AML-193 (cell line): Measurements from ENCODE around the gene VAMP5.
A peak's percentile ranks its signal among the peaks of the same experiment; 100 is the strongest.
"Not testable (repeated sequence)": the region's sequence is repeated elsewhere in the genome, so short reads cannot be mapped to it uniquely, and the experiment has no call there.

ENCODE experiments used
- DNase-seq, 2 experiments: peaks; one replicate each; lab custom pipeline; 2025; lab: John Stamatoyannopoulos, UW

The VAMP5 gene

GRCh38 chr2:85584354-85584856 is at the start of gene VAMP5:
Gene VAMP5, plus strand, starts transcription at chr2:85584431. Its CDS starts 60 bp downstream, at chr2:85584491.
- no peak for DNase-seq

GRCh38 chr2:85534881-85535280 is 49.4 kb upstream of the VAMP5 start:
- peak; percentile 75 to 88 for DNase-seq

GRCh38 chr2:85536479-85536878 is 47.8 kb upstream of the VAMP5 start:
- no peak for DNase-seq

GRCh38 chr2:85537600-85538506 is 46.4 kb upstream of the VAMP5 start:
- DNase-seq, result peak; percentile 23 to 26

GRCh38 chr2:85538507-85539360 is 45.5 kb upstream of the VAMP5 start, which contains the start of gene MAT2A:
Gene MAT2A, plus strand, starts transcription at chr2:85539168. Its CDS starts 120 bp downstream, at chr2:85539288.
- peak; percentile 82 to 94 for DNase-seq

- DNase-seq, result peak; percentile 52 to 71
These were observed 44.7 kb upstream of the VAMP5 start for GRCh38 chr2:85539361-85540132.

GRCh38 chr2:85540133-85540648 is 44.0 kb upstream of the VAMP5 start:
- peak in 1 of 2 experiments; percentile 33 for DNase-seq

GRCh38 chr2:85541262-85541661 is 43.0 kb upstream of the VAMP5 start:
- DNase-seq, result no peak

- no peak for DNase-seq
These were observed 42.3 kb upstream of the VAMP5 start for GRCh38 chr2:85541753-85542457.

- no peak for DNase-seq
These were observed 41.5 kb upstream of the VAMP5 start for GRCh38 chr2:85542777-85543176.

- not testable (repeated sequence) for DNase-seq
These were observed 40.0 kb upstream of the VAMP5 start for GRCh38 chr2:85544254-85544691.

- not testable (repeated sequence) for DNase-seq
These were observed 39.1 kb upstream of the VAMP5 start for GRCh38 chr2:85544915-85545779.

- no peak for DNase-seq
These were observed 38.4 kb upstream of the VAMP5 start for GRCh38 chr2:85545780-85546240.

- no peak for DNase-seq
These were observed 37.0 kb upstream of the VAMP5 start for GRCh38 chr2:85547089-85547858.

GRCh38 chr2:85547859-85548607 is 36.2 kb upstream of the VAMP5 start:
- DNase-seq, result no peak

- no peak for DNase-seq
These were observed 35.7 kb upstream of the VAMP5 start for GRCh38 chr2:85548608-85548900.

- no peak for DNase-seq
These were observed 35.1 kb upstream of the VAMP5 start for GRCh38 chr2:85549095-85549494.

- DNase-seq, result no peak
These were observed 34.4 kb upstream of the VAMP5 start for GRCh38 chr2:85549826-85550225.
